WERI-Rb-1 (cell line): Measurements from ENCODE around the gene KCTD15.

Experiments used
- DNase-seq: peaks from one replicate; pipeline ENCODE4 v3.0.0-alpha.2; 2020
- H3K27ac ChIP-seq: fragments of 250-450 bp; sonication (Bioruptor Pico); 2 replicates; pipeline ENCODE4 v1.5.1; 2020; ENCODE audit warnings: mild to moderate bottlenecking, moderate library complexity
- H3K27me3 ChIP-seq: fragments of 250-450 bp; sonication (Bioruptor Pico); 2 replicates; pipeline ENCODE4 v1.5.1; 2021; ENCODE audit warnings: mild to moderate bottlenecking, low read depth, moderate library complexity; ENCODE audit not compliant: insufficient read depth, severe bottlenecking
- H3K36me3 ChIP-seq: fragments of 250-450 bp; sonication (Bioruptor Pico); 2 replicates; pipeline ENCODE4 v1.5.1; 2020; ENCODE audit warnings: mild to moderate bottlenecking, moderate library complexity
- H3K4me3 ChIP-seq: 2 replicates; pipeline ENCODE4 v1.5.1; 2011; ENCODE audit warnings: low read depth, mild to moderate bottlenecking, control low read depth, low read length
- H3K9me3 ChIP-seq: fragments of 250-450 bp; sonication (Bioruptor Pico); 2 replicates; pipeline ENCODE4 v1.5.1; 2021; ENCODE audit warnings: mild to moderate bottlenecking, moderate library complexity; ENCODE audit not compliant: severe bottlenecking
- TF ChIP-seq, protein P1 (sequence below): IDR thresholded peaks from 2 replicates; pipeline ENCODE4 v1.5.1; 2011; ENCODE audit warnings: low read depth, mild to moderate bottlenecking, control low read depth, inconsistent platforms, low read length

KCTD15 gene

GRCh38 chr19:33766623-33767022 is 30.0 kb upstream of the KCTD15 start:
- Histone ChIP-seq H3K27me3 (no peaks in the 10 kb centered on the region), H3K27ac (no peak overlapping the region), H3K4me3 (no peak overlapping the region), H3K9me3 (no peaks in the 10 kb centered on the region), H3K36me3 (no peaks in the 10 kb centered on the region)
- peak; percentile 3 for DNase-seq
- TF ChIP-seq, protein P1, sequence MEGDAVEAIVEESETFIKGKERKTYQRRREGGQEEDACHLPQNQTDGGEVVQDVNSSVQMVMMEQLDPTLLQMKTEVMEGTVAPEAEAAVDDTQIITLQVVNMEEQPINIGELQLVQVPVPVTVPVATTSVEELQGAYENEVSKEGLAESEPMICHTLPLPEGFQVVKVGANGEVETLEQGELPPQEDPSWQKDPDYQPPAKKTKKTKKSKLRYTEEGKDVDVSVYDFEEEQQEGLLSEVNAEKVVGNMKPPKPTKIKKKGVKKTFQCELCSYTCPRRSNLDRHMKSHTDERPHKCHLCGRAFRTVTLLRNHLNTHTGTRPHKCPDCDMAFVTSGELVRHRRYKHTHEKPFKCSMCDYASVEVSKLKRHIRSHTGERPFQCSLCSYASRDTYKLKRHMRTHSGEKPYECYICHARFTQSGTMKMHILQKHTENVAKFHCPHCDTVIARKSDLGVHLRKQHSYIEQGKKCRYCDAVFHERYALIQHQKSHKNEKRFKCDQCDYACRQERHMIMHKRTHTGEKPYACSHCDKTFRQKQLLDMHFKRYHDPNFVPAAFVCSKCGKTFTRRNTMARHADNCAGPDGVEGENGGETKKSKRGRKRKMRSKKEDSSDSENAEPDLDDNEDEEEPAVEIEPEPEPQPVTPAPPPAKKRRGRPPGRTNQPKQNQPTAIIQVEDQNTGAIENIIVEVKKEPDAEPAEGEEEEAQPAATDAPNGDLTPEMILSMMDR, result no peak

DNA sequence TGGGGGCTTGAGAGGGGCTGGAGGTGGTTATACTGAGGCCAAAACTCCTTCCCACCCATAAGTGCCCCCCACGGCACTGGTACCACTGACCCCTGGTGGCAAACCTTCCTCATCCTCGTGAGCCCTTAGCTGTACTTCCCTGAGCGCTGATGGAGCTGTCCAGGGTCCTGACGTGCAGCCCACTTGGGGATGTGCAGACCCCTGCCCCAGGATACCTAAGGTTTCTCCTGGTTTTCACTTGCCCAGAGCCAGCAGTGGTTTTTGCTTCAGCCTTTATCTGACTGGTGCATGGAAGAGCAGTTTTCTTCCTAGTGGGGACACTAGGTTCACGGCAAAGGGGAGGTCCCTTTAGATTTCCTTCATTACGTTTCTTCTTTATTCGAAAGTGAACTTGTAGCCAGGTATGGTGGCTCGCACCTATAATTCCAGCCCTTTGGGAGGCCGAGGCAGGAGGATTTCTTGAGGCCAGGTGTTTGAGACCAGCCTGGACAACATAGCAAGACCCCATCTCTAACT is 28.7 kb upstream of the KCTD15 start:
- Histone ChIP-seq H3K27me3 (no peaks in the 10 kb centered on the region), H3K27ac (no peak overlapping the region), H3K9me3 (no peaks in the 10 kb centered on the region), H3K36me3 (no peaks in the 10 kb centered on the region; the same call in 1 of the 2 replicates), H3K4me3 (no peak overlapping the region)
- TF ChIP-seq, protein P1, result no peak
- no peak for DNase-seq

- Histone ChIP-seq H3K4me3 (no peak overlapping the region), H3K9me3 (no peaks in the 10 kb centered on the region)
- TF ChIP-seq, protein P1, result no peak
These were observed 27.5 kb upstream of the KCTD15 start for GRCh38 chr19:33769208-33769607.

DNA sequence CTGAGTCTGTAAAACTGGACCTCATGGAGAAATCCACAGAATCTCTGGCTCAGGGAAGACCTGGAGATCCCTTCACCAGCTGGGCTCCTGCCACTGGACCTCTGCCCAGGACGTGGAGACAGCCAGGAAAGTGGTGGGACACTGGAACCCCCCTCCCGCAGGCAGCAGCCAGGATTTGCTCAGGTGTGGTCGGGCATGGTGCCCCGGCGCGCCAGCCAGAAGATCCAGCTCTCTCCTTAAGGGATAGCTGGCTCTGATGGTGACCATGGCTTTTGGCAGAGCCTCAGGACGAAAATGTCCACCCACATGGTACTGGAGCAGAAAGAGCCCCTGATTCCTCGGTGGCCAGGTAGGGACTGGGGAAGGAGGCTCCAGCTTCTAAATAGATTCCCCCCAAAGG is 26.6 kb upstream of the KCTD15 start:
- no peaks in the 10 kb centered on the region; the same call in 1 of the 2 replicates for H3K36me3 ChIP-seq
- H3K9me3 ChIP-seq, result no peaks in the 10 kb centered on the region
- TF ChIP-seq, protein P1, result no peak
- no peak overlapping the region for H3K4me3 ChIP-seq
- no peaks in the 10 kb centered on the region for H3K27me3 ChIP-seq
- H3K27ac ChIP-seq, result no peak overlapping the region
- peak; percentile 4 for DNase-seq

More at GRCh38 chr19:33769208-33769607, 27.5 kb upstream of the KCTD15 start:
- Histone ChIP-seq H3K27ac (no peak overlapping the region), H3K36me3 (no peaks in the 10 kb centered on the region; the same call in 1 of the 2 replicates), H3K27me3 (no peaks in the 10 kb centered on the region)
- DNase-seq, result no peak

GRCh38 chr19:33771384-33772101 is 25.1 kb upstream of the KCTD15 start:
- no peak overlapping the region for H3K4me3 ChIP-seq
- H3K27me3 ChIP-seq, result no peaks in the 10 kb centered on the region
- H3K9me3 ChIP-seq, result no peaks in the 10 kb centered on the region
- H3K36me3 ChIP-seq, result no peaks in the 10 kb centered on the region; the same call in 1 of the 2 replicates
- TF ChIP-seq, protein P1, result peak; percentile 81
- peak overlapping the region; percentile 56 for H3K27ac ChIP-seq
- peak; percentile 86 for DNase-seq
